IPS-20b (cell line): Measurements from ENCODE around the gene BCL2L13.
"Not testable (repeated sequence)": the region's sequence is repeated elsewhere in the genome, so short reads cannot be mapped to it uniquely, and the experiment has no call there.

Source experiments
- H3K27ac ChIP-seq: one replicate; pipeline ENCODE4 v1.5.1; 2013; ENCODE audit warnings: low read length
- H3K27me3 ChIP-seq: 2 replicates; pipeline ENCODE4 v1.6.1; 2013; ENCODE audit warnings: mild to moderate bottlenecking, low read length, inconsistent platforms; ENCODE audit not compliant: insufficient read depth
- H3K36me3 ChIP-seq: 2 replicates; pipeline ENCODE4 v1.6.1; 2013; ENCODE audit warnings: low read depth, mild to moderate bottlenecking, inconsistent platforms, low read length, moderate library complexity; ENCODE audit not compliant: insufficient read depth
- H3K4me1 ChIP-seq: 2 replicates; pipeline ENCODE4 v1.6.1; 2013; ENCODE audit warnings: mild to moderate bottlenecking, control low read depth, inconsistent platforms, low read length, moderate library complexity; ENCODE audit not compliant: insufficient read depth
- H3K4me3 ChIP-seq: 2 replicates; pipeline ENCODE4 v1.5.1; 2013; ENCODE audit warnings: mild to moderate bottlenecking, low read length, inconsistent platforms
- H3K9ac ChIP-seq: 2 replicates; pipeline ENCODE4 v1.6.1; 2013; ENCODE audit warnings: low read depth, mild to moderate bottlenecking, inconsistent platforms, low read length, moderate library complexity
- H3K9me3 ChIP-seq: 2 replicates; pipeline ENCODE4 v1.6.1; 2013; ENCODE audit warnings: mild to moderate bottlenecking, low read depth, low read length, inconsistent platforms; ENCODE audit not compliant: insufficient read depth

Gene BCL2L13

GRCh38 chr22:17751596-17751995 lies 113.0 kb downstream of the BCL2L13 start:
- Histone ChIP-seq H3K4me3 (no peak overlapping the region), H3K27ac (no peak overlapping the region), H3K9me3 (no peaks in the 10 kb centered on the region), H3K4me1 (no peaks in the 10 kb centered on the region), H3K9ac (no peak overlapping the region), H3K27me3 (no peaks in the 10 kb centered on the region), H3K36me3 (no peaks in the 10 kb centered on the region)

- Histone ChIP-seq H3K27me3 (no peaks in the 10 kb centered on the region), H3K9ac (no peak overlapping the region), H3K4me3 (no peak overlapping the region), H3K4me1 (no peaks in the 10 kb centered on the region), H3K9me3 (no peaks in the 10 kb centered on the region), H3K27ac (no peak overlapping the region), H3K36me3 (no peaks in the 10 kb centered on the region)
Measured at GRCh38 chr22:17753401-17753989, 114.9 kb downstream of the BCL2L13 start.

GRCh38 chr22:17754233-17754925 lies 115.8 kb downstream of the BCL2L13 start:
- Histone ChIP-seq H3K9ac (no peak overlapping the region), H3K27me3 (no peaks in the 10 kb centered on the region), H3K27ac (no peak overlapping the region), H3K4me1 (no peaks in the 10 kb centered on the region), H3K36me3 (no peaks in the 10 kb centered on the region), H3K9me3 (no peaks in the 10 kb centered on the region), H3K4me3 (no peak overlapping the region)

- no peak overlapping the region for H3K4me3 ChIP-seq
- no peak overlapping the region for H3K27ac ChIP-seq
- H3K27me3 ChIP-seq, result no peaks in the 10 kb centered on the region
- H3K9ac ChIP-seq, result no peak overlapping the region
- H3K4me1 ChIP-seq, result no peaks in the 10 kb centered on the region
- no peaks in the 10 kb centered on the region for H3K36me3 ChIP-seq
- H3K9me3 ChIP-seq, result no peaks in the 10 kb centered on the region
Measured at GRCh38 chr22:17761138-17761488, 122.6 kb downstream of the BCL2L13 start.

GRCh38 chr22:17763442-17763841 lies 124.9 kb downstream of the BCL2L13 start:
- not testable (repeated sequence) for H3K27me3 ChIP-seq, H3K9ac ChIP-seq, H3K4me3 ChIP-seq, H3K27ac ChIP-seq, H3K4me1 ChIP-seq, H3K9me3 ChIP-seq, H3K36me3 ChIP-seq

GRCh38 chr22:17764036-17764435 lies 125.5 kb downstream of the BCL2L13 start:
- Histone ChIP-seq H3K9ac (no peak overlapping the region), H3K27ac (no peak overlapping the region), H3K4me3 (no peak overlapping the region), H3K9me3 (no peaks in the 10 kb centered on the region), H3K4me1 (no peaks in the 10 kb centered on the region), H3K36me3 (no peaks in the 10 kb centered on the region), H3K27me3 (no peaks in the 10 kb centered on the region)

GRCh38 chr22:17764852-17765251 lies 126.3 kb downstream of the BCL2L13 start:
- H3K27me3 ChIP-seq, H3K27ac ChIP-seq, H3K4me1 ChIP-seq, H3K36me3 ChIP-seq, H3K9me3 ChIP-seq, H3K9ac ChIP-seq, H3K4me3 ChIP-seq: not testable (repeated sequence)

GRCh38 chr22:17767233-17768065 lies 128.9 kb downstream of the BCL2L13 start:
- H3K27ac ChIP-seq, result no peak overlapping the region
- H3K9me3 ChIP-seq, result no peaks in the 10 kb centered on the region
- H3K36me3 ChIP-seq, result no peaks in the 10 kb centered on the region; the same call in 1 of the 2 replicates
- no peak overlapping the region for H3K9ac ChIP-seq
- no peaks in the 10 kb centered on the region; the same call in 1 of the 2 replicates for H3K4me1 ChIP-seq
- no peaks in the 10 kb centered on the region for H3K27me3 ChIP-seq
- no peak overlapping the region for H3K4me3 ChIP-seq

GRCh38 chr22:17769013-17769715 lies 130.6 kb downstream of the BCL2L13 start:
- Histone ChIP-seq H3K27ac (no peak overlapping the region), H3K27me3 (no peaks in the 10 kb centered on the region; the same call in 1 of the 2 replicates), H3K4me3 (no peak overlapping the region), H3K9me3 (no peaks in the 10 kb centered on the region), H3K36me3 (no peaks in the 10 kb centered on the region; the same call in 1 of the 2 replicates), H3K9ac (no peak overlapping the region), H3K4me1 (no peaks in the 10 kb centered on the region; the same call in 1 of the 2 replicates)

GRCh38 chr22:17769716-17770082 lies 131.1 kb downstream of the BCL2L13 start:
- H3K4me3 ChIP-seq, result no peak overlapping the region
- H3K4me1 ChIP-seq, result no peaks in the 10 kb centered on the region; the same call in 1 of the 2 replicates
- H3K27ac ChIP-seq, result no peak overlapping the region
- H3K9me3 ChIP-seq, result no peaks in the 10 kb centered on the region
- H3K9ac ChIP-seq, result no peak overlapping the region
- H3K27me3 ChIP-seq, result no peaks in the 10 kb centered on the region; the same call in 1 of the 2 replicates
- H3K36me3 ChIP-seq, result no peaks in the 10 kb centered on the region; the same call in 1 of the 2 replicates

- Histone ChIP-seq H3K4me3 (no peak overlapping the region), H3K27me3 (peaks cover 6% of the 10 kb centered on the region), H3K9me3 (no peaks in the 10 kb centered on the region), H3K4me1 (no peaks in the 10 kb centered on the region; the same call in 1 of the 2 replicates), H3K27ac (no peak overlapping the region), H3K36me3 (no peaks in the 10 kb centered on the region; the same call in 1 of the 2 replicates), H3K9ac (no peak overlapping the region)
Measured at GRCh38 chr22:17770180-17771077, 131.9 kb downstream of the BCL2L13 start.
